Type B pancreatic cell (in vitro differentiated cells): ENCODE results near the gene C2CD4A. TPM values are rescaled to one million over a fixed set of nuclear protein-coding genes. Genes with fewer than 3 reads are reported as not detected.

ENCODE experiments used
- DNase-seq: peaks from one replicate; pipeline ENCODE4 v3.0.0; 2021; ENCODE audit warnings: mixed read lengths; ENCODE audit not compliant: unreplicated experiment; ENCODE audit errors: extremely low spot score
- H3K27ac Mint-ChIP-seq: 2 replicates; pipeline ENCODE4 v1.8.0; 2021; ENCODE audit warnings: mild to moderate bottlenecking, mixed read lengths
- H3K27me3 Mint-ChIP-seq: 2 replicates; pipeline ENCODE4 v1.8.0; 2021; ENCODE audit warnings: mixed read lengths
- H3K36me3 Mint-ChIP-seq: 2 replicates; pipeline ENCODE4 v1.8.0; 2021; ENCODE audit warnings: mixed read lengths
- H3K4me1 Mint-ChIP-seq: one replicate; pipeline ENCODE4 v1.8.0; 2021; ENCODE audit warnings: mixed read lengths; ENCODE audit not compliant: unreplicated experiment
- H3K4me3 Mint-ChIP-seq: 2 replicates; pipeline ENCODE4 v1.8.0; 2021; ENCODE audit warnings: mild to moderate bottlenecking, mixed read lengths
- H3K9me3 Mint-ChIP-seq: 2 replicates; pipeline ENCODE4 v1.8.0; 2021; ENCODE audit warnings: mixed read lengths
- total RNA-seq: library from RNA; stranded (reverse); gene quantifications from 2 replicates; pipeline ENCODE4 v1.2.1, GENCODE V29; 2021; ENCODE audit warnings: low replicate concordance
- TF ChIP-seq, protein P1 (sequence below): fragments of 200-600 bp; sonication (generic); conservative IDR thresholded peaks from 2 replicates; pipeline ENCODE4 v1.5.0; 2021; ENCODE audit warnings: antibody characterized with exemption, mild to moderate bottlenecking

C2CD4A gene
- total RNA-seq, 1 donor from 2014 or later = 1.7 TPM

- TF ChIP-seq, protein P1, sequence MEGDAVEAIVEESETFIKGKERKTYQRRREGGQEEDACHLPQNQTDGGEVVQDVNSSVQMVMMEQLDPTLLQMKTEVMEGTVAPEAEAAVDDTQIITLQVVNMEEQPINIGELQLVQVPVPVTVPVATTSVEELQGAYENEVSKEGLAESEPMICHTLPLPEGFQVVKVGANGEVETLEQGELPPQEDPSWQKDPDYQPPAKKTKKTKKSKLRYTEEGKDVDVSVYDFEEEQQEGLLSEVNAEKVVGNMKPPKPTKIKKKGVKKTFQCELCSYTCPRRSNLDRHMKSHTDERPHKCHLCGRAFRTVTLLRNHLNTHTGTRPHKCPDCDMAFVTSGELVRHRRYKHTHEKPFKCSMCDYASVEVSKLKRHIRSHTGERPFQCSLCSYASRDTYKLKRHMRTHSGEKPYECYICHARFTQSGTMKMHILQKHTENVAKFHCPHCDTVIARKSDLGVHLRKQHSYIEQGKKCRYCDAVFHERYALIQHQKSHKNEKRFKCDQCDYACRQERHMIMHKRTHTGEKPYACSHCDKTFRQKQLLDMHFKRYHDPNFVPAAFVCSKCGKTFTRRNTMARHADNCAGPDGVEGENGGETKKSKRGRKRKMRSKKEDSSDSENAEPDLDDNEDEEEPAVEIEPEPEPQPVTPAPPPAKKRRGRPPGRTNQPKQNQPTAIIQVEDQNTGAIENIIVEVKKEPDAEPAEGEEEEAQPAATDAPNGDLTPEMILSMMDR = no peak
Measured at GRCh38 chr15:62094388-62094787, 27.6 kb downstream of the C2CD4A start.

GRCh38 chr15:62099094-62099601, 32.4 kb downstream of the C2CD4A start:
- no peak for DNase-seq
- peaks cover 6% of the 10 kb centered on the region for H3K27me3 Mint-ChIP-seq

More at GRCh38 chr15:62094388-62094787, 27.6 kb downstream of the C2CD4A start:
- DNase-seq = no peak
- Mint-ChIP-seq H3K4me3 (no peak overlapping the region), H3K36me3 (no peaks in the 10 kb centered on the region), H3K9me3 (no peaks in the 10 kb centered on the region), H3K27me3 (peaks cover 6% of the 10 kb centered on the region), H3K4me1 (peaks cover 9% of the 10 kb centered on the region), H3K27ac (no peak overlapping the region)

GRCh38 chr15:62103431-62103830, 36.7 kb downstream of the C2CD4A start:
- Mint-ChIP-seq H3K27me3 (no peaks in the 10 kb centered on the region), H3K9me3 (no peaks in the 10 kb centered on the region), H3K27ac (no peak overlapping the region), H3K4me3 (no peak overlapping the region), H3K36me3 (no peaks in the 10 kb centered on the region), H3K4me1 (no peaks in the 10 kb centered on the region)
- TF ChIP-seq, protein P1 = no peak
- DNase-seq = no peak

More at GRCh38 chr15:62099094-62099601, 32.4 kb downstream of the C2CD4A start:
- Mint-ChIP-seq H3K4me1 (peaks cover 4% of the 10 kb centered on the region), H3K4me3 (no peak overlapping the region), H3K36me3 (no peaks in the 10 kb centered on the region), H3K9me3 (no peaks in the 10 kb centered on the region), H3K27ac (no peak overlapping the region)
- TF ChIP-seq, protein P1 = no peak

GRCh38 chr15:62104401-62104800, 37.6 kb downstream of the C2CD4A start:
- DNase-seq = no peak
- Mint-ChIP-seq H3K36me3 (no peaks in the 10 kb centered on the region), H3K27ac (no peak overlapping the region), H3K4me3 (no peak overlapping the region), H3K27me3 (no peaks in the 10 kb centered on the region), H3K9me3 (no peaks in the 10 kb centered on the region), H3K4me1 (no peaks in the 10 kb centered on the region)
- TF ChIP-seq, protein P1 = no peak

GRCh38 chr15:62104846-62105245, 38.1 kb downstream of the C2CD4A start:
- H3K36me3 Mint-ChIP-seq = no peaks in the 10 kb centered on the region

More at GRCh38 chr15:62104846-62105245, 38.1 kb downstream of the C2CD4A start:
- Mint-ChIP-seq H3K4me3 (no peak overlapping the region), H3K27ac (no peak overlapping the region), H3K27me3 (no peaks in the 10 kb centered on the region), H3K9me3 (no peaks in the 10 kb centered on the region), H3K4me1 (peaks cover under 1% of the 10 kb centered on the region)
- TF ChIP-seq, protein P1 = no peak
- no peak for DNase-seq
